PC-3 (cell line): ENCODE results near the gene FOXO4.

Experiments
- CTCF ChIP-seq: fragments of 300-600 bp; sonication (generic); conservative IDR thresholded peaks from 2 replicates; pipeline ENCODE4 v1.5.1; 2017; ENCODE audit warnings: antibody characterized with exemption, low read depth, mild to moderate bottlenecking, low read length
- EZH2phosphoT487 ChIP-seq: fragments of 300-600 bp; sonication (generic); IDR thresholded peaks from 2 replicates; pipeline ENCODE4 v1.6.1; 2018; ENCODE audit warnings: mild to moderate bottlenecking, antibody characterized with exemption, low read length, borderline replicate concordance

GRCh38 chrX:71105628-71106027 is 10.0 kb downstream of the FOXO4 start:
- TF ChIP-seq CTCF (no peak), EZH2phosphoT487 (no peak)
